RWPE1 (cell line): Measurements from ENCODE around the gene ZFPM1.
"Not testable (repeated sequence)": the region's sequence is repeated elsewhere in the genome, so short reads cannot be mapped to it uniquely, and the experiment has no call there.

Experiments used
- CTCF ChIA-PET: fragments of 350-600 bp; sonication (Branson Sonifier 250); formaldehyde crosslinking; extraction: SDS; loops from one replicate; lab custom pipeline; 2021; lab: Yijun Ruan, JAX
- POLR2A ChIA-PET: fragments of 400-600 bp; formaldehyde crosslinking; extraction: SDS; loops from one replicate; lab custom pipeline; 2020; ENCODE audit warnings: antibody characterized with exemption; ENCODE audit not compliant: low non-redundant PET; lab: Yijun Ruan, JAX
- DNase-seq: peaks from one replicate; pipeline ENCODE4 v3.0.0; 2012; ENCODE audit warnings: low spot score
- H3K27ac ChIP-seq: fragments of 450-650 bp; 2 replicates; pipeline ENCODE4 v1.5.1; 2017
- CTCF ChIP-seq: fragments of 450-650 bp; conservative IDR thresholded peaks from 2 replicates; pipeline ENCODE4 v1.5.1; 2017; ENCODE audit warnings: low read depth, mild to moderate bottlenecking

The ZFPM1 gene

GRCh38 chr16:88407807-88408206, 45.3 kb upstream of the ZFPM1 start:
- H3K27ac ChIP-seq: no peak overlapping the region
- no peak for TF ChIP-seq CTCF
- ChIA-PET CTCF (interaction anchor here (0.6 kb wide), 1 partner anchor 107 kb away, joined by 3 read pairs; no protein-coding TSS in a partner anchor), POLR2A (no interaction called here)
- DNase-seq: no peak

- H3K27ac ChIP-seq: no peak overlapping the region
- no peak for TF ChIP-seq CTCF
- DNase-seq: no peak
- ChIA-PET POLR2A (no interaction called here), CTCF (interaction anchor here (0.6 kb wide), 1 partner anchor 11 kb away, joined by 4 read pairs; no protein-coding TSS in a partner anchor)
Observed at GRCh38 chr16:88408561-88409142, 44.4 kb upstream of the ZFPM1 start.

- ChIA-PET CTCF (no interaction called here), POLR2A (no interaction called here)
- DNase-seq: no peak
- no peak for TF ChIP-seq CTCF
- no peak overlapping the region for H3K27ac ChIP-seq
Observed at GRCh38 chr16:88409296-88410065, 43.6 kb upstream of the ZFPM1 start.

GRCh38 chr16:88410297-88410968, 42.6 kb upstream of the ZFPM1 start:
- H3K27ac ChIP-seq, POLR2A ChIA-PET, DNase-seq, CTCF ChIA-PET: not testable (repeated sequence)

- no peak for DNase-seq
- ChIA-PET POLR2A (no interaction called here), CTCF (no interaction called here)
- H3K27ac ChIP-seq: no peak overlapping the region
- no peak for TF ChIP-seq CTCF
Observed at GRCh38 chr16:88411951-88412576, 41.0 kb upstream of the ZFPM1 start.

- TF ChIP-seq CTCF: no peak
- ChIA-PET CTCF (interaction anchor here (0.6 kb wide), 1 partner anchor 1957 kb away, joined by 4 read pairs; no protein-coding TSS in a partner anchor), POLR2A (no interaction called here)
- H3K27ac ChIP-seq: no peak overlapping the region
- DNase-seq: no peak
Observed at GRCh38 chr16:88412766-88413165, 40.3 kb upstream of the ZFPM1 start.
